ENCODE measurements around the gene IDH3G. TPM values are rescaled to one million over a fixed set of nuclear protein-coding genes. Genes with fewer than 3 reads are reported as not detected.

The IDH3G gene
- total and polyA plus RNA-seq, 2 of the 8 experiments (the other 6 are each of a cell fraction or from before 2014, with no cell fraction given) = 39.4 to 66.7 TPM

GRCh38 chrX:153764786-153765137 is 29.4 kb downstream of the IDH3G start (continued):
- TF ChIP-seq CHD7 (IDR thresholded peaks at IDR 0.05; ENCODE audit: insufficient replicate concordance, low read length) = no peak
- TF ChIP-seq CTBP2 (IDR thresholded peaks at IDR 0.05; ENCODE audit: borderline replicate concordance, insufficient read depth, insufficient read length, low read length) = no peak
- no peak for TF ChIP-seq HDAC6 (IDR thresholded peaks at IDR 0.05; ENCODE audit: low read depth, low read length)
- no peak for TF ChIP-seq RXRA (IDR thresholded peaks at IDR 0.05; ENCODE audit: insufficient read depth, low read depth, low read length)
- no peak for TF ChIP-seq CREB1 (IDR thresholded peaks at IDR 0.05)
- no peak for TF ChIP-seq SUZ12 (IDR thresholded peaks at IDR 0.05; ENCODE audit: low read length)
- TF ChIP-seq TCF12 (IDR thresholded peaks at IDR 0.05; ENCODE audit: low read depth, low read length) = no peak
- TF ChIP-seq ATF3 (IDR thresholded peaks at IDR 0.05; ENCODE audit: insufficient read depth, low read depth, low read length) = no peak
- no peak for TF ChIP-seq ZNF274 (IDR thresholded peaks at IDR 0.05; ENCODE audit: borderline replicate concordance, extremely low read depth, low read length)
- no peak for TF ChIP-seq SIX5 (IDR thresholded peaks at IDR 0.05; ENCODE audit: low read depth, low read length)
- TF ChIP-seq EGR1 (IDR thresholded peaks at IDR 0.05; ENCODE audit: borderline replicate concordance, low read depth, low read length) = no peak

All from H1 (cell line).